HepG2 (cell line): Measurements from ENCODE around the gene ALK. TPM values are rescaled to one million over a fixed set of nuclear protein-coding genes. Genes with fewer than 3 reads are reported as not detected.

Source experiments
- ATAC-seq: fragments of 200-7000 bp; cut with Tn5 transposase; 3 replicates; pipeline ENCODE4 v1.9.1; 2020; ENCODE audit warnings: mild to moderate bottlenecking, moderate library complexity
- BruUV-seq: library from RNA; stranded (reverse); fragments of 400-500 nt; replicated peaks from 2 replicates; lab custom pipeline; 2021; lab: Mats Ljungman, UMichigan
- CTCF ChIA-PET: fragments of 300-600 bp; formaldehyde crosslinking; extraction: SDS; loops from one replicate; lab custom pipeline; 2021; ENCODE audit warnings: low total read pairs, inconsistent platforms, low intra/inter-chr PET ratio; lab: Yijun Ruan, JAX
- POLR2A ChIA-PET: fragments of 350-600 bp; sonication (Branson Sonifier 250); formaldehyde crosslinking; loops from one replicate; lab custom pipeline; 2020; ENCODE audit warnings: antibody characterized with exemption, inconsistent platforms; lab: Yijun Ruan, JAX
- DNase-seq: peaks from one replicate; pipeline ENCODE4 v3.0.0-alpha.2; 2015; ENCODE audit warnings: low spot score
- FAIRE-seq: peaks from 3 replicates; lab custom pipeline; 2011; peaks lifted over from hg19 to GRCh38; lab: Jason Lieb, UNC
- H2AFZ ChIP-seq: one replicate; pipeline ENCODE4 v1.6.1; 2011; ENCODE audit warnings: low read length, inconsistent platforms
- H3K27ac ChIP-seq: fragments of 300-600 bp; 3 replicates; pipeline ENCODE4 v1.8.0; 2011; ENCODE audit warnings: mixed run types, mild to moderate bottlenecking, mixed read lengths, low read length, inconsistent platforms; ENCODE audit not compliant: insufficient read depth; ENCODE audit errors: extremely low read length
- H3K27me3 ChIP-seq, 2 experiments: fragments of 200-600 bp in 1 of 2; 2 replicates in 1 of 2; 3 replicates in 1 of 2; pipeline versions ENCODE4 v1.6.0 to v1.8.0; 2011; ENCODE audit warnings: low read length in 2 of 2, mild to moderate bottlenecking in 2 of 2, moderate library complexity in 2 of 2, inconsistent platforms in 1 of 2; ENCODE audit not compliant: insufficient read depth in 2 of 2, control insufficient read depth in 1 of 2
- H3K36me3 ChIP-seq, 2 experiments: fragments of 200-600 bp in 1 of 2; replicated peaks in 1 of 2; 2 replicates in 1 of 2; 3 replicates in 1 of 2; pipeline versions ENCODE4 v1.5.1 to v1.8.0; 2011; ENCODE audit warnings: low read length in 2 of 2, inconsistent platforms in 1 of 2; ENCODE audit not compliant: insufficient read depth in 2 of 2, control insufficient read depth in 1 of 2
- H3K4me1 ChIP-seq: 2 replicates; pipeline ENCODE4 v1.5.1; 2012; ENCODE audit warnings: low read length, inconsistent platforms; ENCODE audit not compliant: insufficient read depth
- H3K4me2 ChIP-seq: 2 replicates; pipeline ENCODE4 v1.6.0; 2011; ENCODE audit warnings: low read depth, low read length, inconsistent platforms
- H3K4me3 ChIP-seq, 3 experiments: fragments of 200-600 bp in 1 of 3; sonication (generic), shearing (Covaris generic) in 1 of 3; replicated peaks in 1 of 3; 2 replicates each; pipeline ENCODE4 v1.5.1; 2011 to 2016; ENCODE audit warnings: low read length in 3 of 3, inconsistent platforms in 2 of 3, low read depth in 2 of 3, mild to moderate bottlenecking in 2 of 3, control low read depth in 1 of 3, mixed read lengths in 1 of 3; ENCODE audit not compliant: insufficient read depth in 1 of 3
- H3K79me2 ChIP-seq: one replicate; pipeline ENCODE4 v1.6.1; 2011; ENCODE audit warnings: low read length, inconsistent platforms; ENCODE audit not compliant: insufficient read depth
- H3K9ac ChIP-seq: 2 replicates; pipeline ENCODE4 v1.6.0; 2011; ENCODE audit warnings: mild to moderate bottlenecking, low read depth, low read length, inconsistent platforms; ENCODE audit not compliant: insufficient read depth
- H3K9me3 ChIP-seq: 2 replicates; pipeline ENCODE4 v1.5.1; 2012; ENCODE audit warnings: mild to moderate bottlenecking, low read length
- H4K20me1 ChIP-seq: 2 replicates; pipeline ENCODE4 v1.6.0; 2011; ENCODE audit warnings: inconsistent platforms, mild to moderate bottlenecking, low read length, moderate library complexity; ENCODE audit not compliant: insufficient read depth
- ATF7 ChIP-seq, 2 experiments: fragments of 450-650 bp in 1 of 2; sonication (generic) in 1 of 2; formaldehyde crosslinking in 1 of 2; IDR thresholded peaks; 2 replicates each; pipeline versions ENCODE4 v1.4.0 to v1.6.1; 2016 to 2020; ENCODE audit warnings: antibody characterized with exemption in 1 of 2, mild to moderate bottlenecking in 1 of 2, missing genetic modification reagents in 1 of 2
- CREB1 ChIP-seq, 2 experiments: fragments of 450-650 bp in 1 of 2; IDR thresholded peaks; 2 replicates each; pipeline ENCODE4 v1.6.1; 2016 to 2017; ENCODE audit warnings: control low read depth in 1 of 2, mild to moderate bottlenecking in 1 of 2, missing compliant biosample characterization in 1 of 2, missing genetic modification characterization in 1 of 2
- MAFK ChIP-seq, 2 experiments: IDR thresholded peaks in 1 of 2; conservative IDR thresholded peaks in 1 of 2; 2 replicates each; pipeline ENCODE4 v1.6.1; 2011; ENCODE audit warnings: improper control_type of control experiment in 2 of 2, low read length in 2 of 2
- MEF2D ChIP-seq: sonication (generic); formaldehyde crosslinking; IDR thresholded peaks from 2 replicates; pipeline ENCODE4 v1.5.1; 2020; ENCODE audit warnings: mild to moderate bottlenecking, missing genetic modification reagents
- PCBP2 ChIP-seq: fragments of 200-400 bp; formaldehyde crosslinking; optimal IDR thresholded peaks from 2 replicates; pipeline ENCODE3; 2018; ENCODE audit warnings: low read length, low read depth; ENCODE audit not compliant: poor library complexity, severe bottlenecking
- ZNF205 ChIP-seq: IDR thresholded peaks from 2 replicates; pipeline ENCODE4 v1.6.1; 2018; ENCODE audit warnings: missing biosample characterization, missing genetic modification reagents
- WGBS: methylation state at CpG from one replicate; pipeline ENCODE4 v1.1.6; 2017; ENCODE audit warnings: low lambda C conversion rate; 5-methylcytosine and 5-hydroxymethylcytosine counted together
- in situ Hi-C: cut with HindIII; loops from 2 replicates; pipeline ENCODE4 v1.10.0; 2017; ENCODE audit warnings: low pct_unique_long_range_greater_than_20kb; ENCODE audit not compliant: extremely low pct_ligation_motif_present
- intact Hi-C: fragments of 100-400 bp; cut with micrococcal nuclease; formaldehyde crosslinking; loops from one replicate; pipeline ENCODE4 v1.10.0; 2022; ENCODE audit not compliant: unreplicated experiment
- polyA plus RNA-seq, 8 experiments: library from polyadenylated mRNA; depleted of rRNA in 3 of 8; stranded (reverse) in 7 of 8; unstranded in 1 of 8; fragments of >200 nt; fragmentation: Illumina TruSeq in 4 of 8; extraction: Trizol in 4 of 8; gene quantifications; 2 replicates each; pipeline versions ENCODE4 v1.2.1 to v1.2.3, GENCODE V29; 2011 to 2016; ENCODE audit warnings: low read depth in 4 of 8, missing spikeins in 1 of 8, mixed read lengths in 1 of 8; ENCODE audit not compliant: insufficient read depth in 1 of 8
- total RNA-seq, 5 experiments: library from RNA; depleted of rRNA; stranded (reverse); fragments of >200 nt; fragmentation: Illumina TruSeq; extraction: Trizol; gene quantifications; 2 replicates each; pipeline ENCODE4 v1.2.3, GENCODE V29; 2016; ENCODE audit warnings: low read depth in 1 of 5

The ALK gene
- total and polyA plus RNA-seq, 2 of the 13 experiments (the other 11 are each of a cell fraction or from before 2014, with no cell fraction given) = not detected

GRCh38 chr2:29775937-29776336 lies 145.4 kb downstream of the ALK start:
- H3K9ac ChIP-seq = no peak overlapping the region
- intact Hi-C loops (no loop called here), in situ Hi-C loops (no loop called here)
- H3K27ac ChIP-seq = no peak overlapping the region
- no TSS peak for BruUV-seq
- no peak overlapping the region for H3K4me3 ChIP-seq
- ATAC-seq (no peak), DNase-seq (no peak)
- no peak overlapping the region for H3K4me2 ChIP-seq
- no peak overlapping the region for H2AFZ ChIP-seq
- no peaks in the 10 kb centered on the region for H4K20me1 ChIP-seq
- no peaks in the 10 kb centered on the region; a peak in 1 of 5 replicates for H3K27me3 ChIP-seq
- H3K9me3 ChIP-seq = no peaks in the 10 kb centered on the region
- WGBS = 0% methylated on average over 1 of the region's 1 CpG
- no peaks in the 10 kb centered on the region for H3K4me1 ChIP-seq
- 0 out of 4 replicates have a peak, but pooled peaks have one; percentile 3 to 6 for TF ChIP-seq MAFK (conservative IDR thresholded peaks at IDR 0.05 in 1 of 2, IDR thresholded peaks at IDR 0.05 in 1 of 2; ENCODE audit: low read length in 2 of 2)
- TF ChIP-seq PCBP2 = no peak
- no peak for TF ChIP-seq MEF2D (CRISPR knock-in tag)
- TF ChIP-seq, all 625 proteins: peak for 1
- Histone ChIP-seq H3K79me2 (no peaks in the 10 kb centered on the region), H3K36me3 (no peaks in the 10 kb centered on the region)
- CTCF ChIA-PET = no interaction called here
- POLR2A ChIA-PET = no interaction called here
- no peak for FAIRE-seq

- Histone ChIP-seq H3K9ac (no peak overlapping the region), H3K4me3 (no peak overlapping the region), H3K79me2 (no peaks in the 10 kb centered on the region), H3K27ac (no peak overlapping the region), H4K20me1 (no peaks in the 10 kb centered on the region), H3K9me3 (no peaks in the 10 kb centered on the region), H3K4me1 (no peaks in the 10 kb centered on the region), H3K4me2 (no peak overlapping the region), H3K27me3 (no peaks in the 10 kb centered on the region; a peak in 1 of 5 replicates), H2AFZ (no peak overlapping the region), H3K36me3 (no peaks in the 10 kb centered on the region)
- in situ Hi-C loops = no loop called here
- ChIA-PET CTCF (no interaction called here), POLR2A (no interaction called here)
- TF ChIP-seq CREB1 (IDR thresholded peaks at IDR 0.05) (peak; percentile 44; the same call in 1 of the 2 replicates), CREB1 (CRISPR knock-in tag; IDR thresholded peaks at IDR 0.05) (no peak), ATF7 (IDR thresholded peaks at IDR 0.05) (peak; percentile 94), ATF7 (CRISPR knock-in tag; IDR thresholded peaks at IDR 0.05) (no peak), ZNF205 (CRISPR knock-in tag) (no peak)
- ATAC-seq (no peak), FAIRE-seq (no peak), DNase-seq (no peak)
- intact Hi-C loops = no loop called here
- WGBS = 28% methylated on average over 6 of the region's 6 CpGs
- BruUV-seq = no TSS peak
Observed at GRCh38 chr2:29774624-29775023, 146.8 kb downstream of the ALK start.
